ENCODE results near the gene ALG5.

DNA sequence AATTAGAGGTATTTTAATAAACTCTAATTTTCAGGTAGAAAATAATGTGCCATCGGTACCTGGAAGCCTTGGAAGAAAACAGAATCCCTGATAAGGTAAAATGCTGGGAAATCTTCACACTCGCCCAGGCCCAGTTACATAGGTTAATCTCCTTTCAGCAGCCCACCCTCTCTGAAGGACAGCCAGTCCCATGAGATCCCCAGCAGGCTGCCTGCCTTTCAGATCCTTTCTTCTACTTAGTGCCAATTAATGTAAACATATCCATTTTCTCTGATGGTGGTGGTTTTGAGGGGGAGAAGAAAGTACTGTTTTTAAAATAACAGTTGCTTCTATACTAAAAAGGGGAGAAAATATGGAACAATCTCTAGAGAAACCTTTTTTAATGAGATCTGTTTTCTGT, 91.3 kb downstream of the ALG5 start:
- TF ChIP-seq EZH2 (IDR thresholded peaks at IDR 0.05), result no peak
- no peak for TF ChIP-seq POLR2AphosphoS5 (IDR thresholded peaks at IDR 0.05; ENCODE audit: borderline replicate concordance, low read depth, low read length)
